Neural progenitor cell (in vitro differentiated cells): ENCODE measurements around the gene GNRHR.

Source experiments
- CTCF ChIP-seq: fragments of 200-600 bp; sonication (generic); IDR thresholded peaks from 2 replicates; pipeline ENCODE4 v1.5.1; 2017; ENCODE audit warnings: antibody characterized with exemption, mild to moderate bottlenecking
- EZH2 ChIP-seq: fragments of 200-600 bp; sonication (generic); IDR thresholded peaks from 2 replicates; pipeline ENCODE4 v1.6.1; 2017; ENCODE audit warnings: antibody characterized with exemption, mild to moderate bottlenecking, moderate library complexity

GRCh38 chr4:67754288-67754687, at the start of gene GNRHR:
- TF ChIP-seq CTCF (no peak), EZH2 (no peak)
